Midbrain (tissue), 1 donor: ENCODE data around the gene PRKAR1B.

Source experiments
- DNase-seq: peaks from one replicate; lab custom pipeline; 2025; lab: John Stamatoyannopoulos, UW

Gene PRKAR1B

GRCh38 chr7:691361-692045 lies 35.6 kb downstream of the PRKAR1B start:
- no peak for DNase-seq

GRCh38 chr7:690478-691360 lies 36.4 kb downstream of the PRKAR1B start:
- DNase-seq, result no peak

GRCh38 chr7:685540-685939 lies 41.5 kb downstream of the PRKAR1B start:
- DNase-seq, result no peak

GRCh38 chr7:684416-684815 lies 42.7 kb downstream of the PRKAR1B start:
- no peak for DNase-seq

GRCh38 chr7:683526-684205 lies 43.4 kb downstream of the PRKAR1B start:
- no peak for DNase-seq

- DNase-seq, result no peak
Measured at GRCh38 chr7:682810-683209, 44.3 kb downstream of the PRKAR1B start.

- no peak for DNase-seq
Measured at GRCh38 chr7:681551-682307, 45.4 kb downstream of the PRKAR1B start.

GRCh38 chr7:680411-681127 lies 46.5 kb downstream of the PRKAR1B start:
- DNase-seq, result no peak

- no peak for DNase-seq
Measured at GRCh38 chr7:676972-677385, 50.1 kb downstream of the PRKAR1B start.

GRCh38 chr7:676246-676971 lies 50.7 kb downstream of the PRKAR1B start:
- DNase-seq, result no peak

- no peak for DNase-seq
Measured at GRCh38 chr7:674454-675410, 52.3 kb downstream of the PRKAR1B start.

GRCh38 chr7:673681-674453 lies 53.2 kb downstream of the PRKAR1B start:
- no peak for DNase-seq

- DNase-seq, result no peak
Measured at GRCh38 chr7:672891-673290, 54.2 kb downstream of the PRKAR1B start.

- DNase-seq, result no peak
Measured at GRCh38 chr7:671415-672042, 55.6 kb downstream of the PRKAR1B start.

- no peak for DNase-seq
Measured at GRCh38 chr7:670501-671390, 56.3 kb downstream of the PRKAR1B start.

GRCh38 chr7:668958-669357 lies 58.1 kb downstream of the PRKAR1B start:
- DNase-seq, result no peak
